SU-DHL-6 (cell line): ENCODE results near the gene SARM1.

Source experiments
- H2AFZ ChIP-seq: fragments of 200-600 bp; sonication (generic); 2 replicates; pipeline ENCODE4 v1.6.1; 2014; ENCODE audit warnings: low read depth, mild to moderate bottlenecking, moderate library complexity, mixed read lengths, antibody characterized with exemption, low read length; ENCODE audit not compliant: severe bottlenecking
- H3F3A ChIP-seq: fragments of 200-600 bp; shearing (Covaris generic); 2 replicates; pipeline ENCODE4 v1.6.0; 2016; ENCODE audit warnings: antibody characterized with exemption, mild to moderate bottlenecking; ENCODE audit not compliant: insufficient read depth
- H3K27ac ChIP-seq: fragments of 200-600 bp; sonication (generic); 2 replicates; pipeline ENCODE4 v1.5.1; 2016; ENCODE audit warnings: low read depth, mild to moderate bottlenecking, low read length, moderate library complexity, mixed read lengths
- H3K27me3 ChIP-seq: fragments of 200-600 bp; sonication (generic), shearing (Covaris generic); 2 replicates; pipeline ENCODE4 v1.6.0; 2014; ENCODE audit warnings: mild to moderate bottlenecking, low read length
- H3K36me3 ChIP-seq: fragments of 200-600 bp; sonication (generic); 2 replicates; pipeline ENCODE4 v1.6.1; 2014; ENCODE audit warnings: mild to moderate bottlenecking, low read length, mixed read lengths
- H3K4me2 ChIP-seq: fragments of 300-600, 200-600 bp; shearing (Covaris generic), sonication (generic); 2 replicates; pipeline ENCODE4 v1.6.0; 2014; ENCODE audit warnings: low read length, low read depth, mild to moderate bottlenecking; ENCODE audit not compliant: poor library complexity, severe bottlenecking
- H3K4me3 ChIP-seq: fragments of 200-600 bp; sonication (generic); 2 replicates; pipeline ENCODE4 v1.5.1; 2014; ENCODE audit warnings: antibody characterized with exemption, low read length, mild to moderate bottlenecking, mixed read lengths; ENCODE audit not compliant: insufficient read depth, poor library complexity, severe bottlenecking
- H3K79me2 ChIP-seq: fragments of 200-600 bp; sonication (generic); 2 replicates; pipeline ENCODE4 v1.6.1; 2014; ENCODE audit warnings: mild to moderate bottlenecking, low read length, moderate library complexity; ENCODE audit not compliant: insufficient read depth
- H3K9ac ChIP-seq: fragments of 200-600 bp; sonication (generic); 2 replicates; pipeline ENCODE4 v1.7.0; 2014; ENCODE audit warnings: mild to moderate bottlenecking, low read length
- H3K9me2 ChIP-seq: fragments of 200-600 bp; sonication (generic); replicated peaks from 2 replicates; pipeline ENCODE4 v1.6.1; 2014; ENCODE audit warnings: low read length; ENCODE audit not compliant: insufficient read depth
- H3K9me3 ChIP-seq: fragments of 200-600 bp; sonication (generic); 2 replicates; pipeline ENCODE4 v1.6.1; 2014; ENCODE audit warnings: low read length, mixed read lengths; ENCODE audit not compliant: insufficient read depth
- H4K20me1 ChIP-seq: fragments of 200-600 bp; sonication (generic); 2 replicates; pipeline ENCODE4 v1.6.1; 2014; ENCODE audit warnings: low read depth, mild to moderate bottlenecking, antibody characterized with exemption, low read length, moderate library complexity, mixed read lengths
- EZH2phosphoT487 ChIP-seq: fragments of 200-600 bp; sonication (generic), shearing (Covaris generic); conservative IDR thresholded peaks from 2 replicates; pipeline ENCODE4 v1.6.1; 2018; ENCODE audit warnings: mild to moderate bottlenecking, antibody characterized with exemption, low read length, moderate library complexity, mixed read lengths
- TF ChIP-seq, protein P1 (sequence below): fragments of 200-600 bp; sonication (generic); IDR thresholded peaks from one replicate; pipeline ENCODE4 v1.5.1; 2017; ENCODE audit warnings: antibody characterized with exemption, mild to moderate bottlenecking, low read length, moderate library complexity; ENCODE audit not compliant: insufficient read depth, poor library complexity, severe bottlenecking

Gene SARM1

DNA sequence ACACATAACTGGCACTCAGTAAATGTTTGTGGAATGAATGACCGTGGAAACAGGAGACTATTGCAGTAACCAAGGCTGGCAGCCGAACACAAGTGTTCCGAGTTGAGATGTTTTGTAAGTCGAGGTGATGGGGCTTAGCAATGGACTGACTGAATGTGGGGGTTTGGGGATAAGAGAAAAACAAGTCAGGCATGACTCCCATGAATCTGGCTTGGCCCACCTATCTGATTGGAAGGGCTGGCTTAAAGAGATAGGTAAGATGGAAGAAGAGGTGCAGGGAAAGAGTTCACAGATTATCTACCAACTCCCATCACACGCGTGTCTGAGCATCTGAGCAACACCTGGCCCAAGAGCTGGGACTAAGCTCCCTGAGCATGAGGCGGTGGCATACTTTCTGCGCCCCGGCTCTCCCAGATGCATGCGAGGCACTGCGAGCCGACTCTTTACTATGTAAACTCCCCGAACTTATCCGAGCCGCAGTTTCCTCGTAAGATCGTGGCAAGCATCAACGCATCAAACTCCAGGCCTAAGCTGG is 36.8 kb upstream of the SARM1 start:
- H3K9me3 ChIP-seq: no peaks in the 10 kb centered on the region
- peaks cover 4% of the 10 kb centered on the region; the same call in 1 of the 2 replicates for H3K79me2 ChIP-seq
- no peaks in the 10 kb centered on the region for H4K20me1 ChIP-seq
- peak overlapping the region; percentile 71 for H3K4me2 ChIP-seq
- TF ChIP-seq, protein P1, sequence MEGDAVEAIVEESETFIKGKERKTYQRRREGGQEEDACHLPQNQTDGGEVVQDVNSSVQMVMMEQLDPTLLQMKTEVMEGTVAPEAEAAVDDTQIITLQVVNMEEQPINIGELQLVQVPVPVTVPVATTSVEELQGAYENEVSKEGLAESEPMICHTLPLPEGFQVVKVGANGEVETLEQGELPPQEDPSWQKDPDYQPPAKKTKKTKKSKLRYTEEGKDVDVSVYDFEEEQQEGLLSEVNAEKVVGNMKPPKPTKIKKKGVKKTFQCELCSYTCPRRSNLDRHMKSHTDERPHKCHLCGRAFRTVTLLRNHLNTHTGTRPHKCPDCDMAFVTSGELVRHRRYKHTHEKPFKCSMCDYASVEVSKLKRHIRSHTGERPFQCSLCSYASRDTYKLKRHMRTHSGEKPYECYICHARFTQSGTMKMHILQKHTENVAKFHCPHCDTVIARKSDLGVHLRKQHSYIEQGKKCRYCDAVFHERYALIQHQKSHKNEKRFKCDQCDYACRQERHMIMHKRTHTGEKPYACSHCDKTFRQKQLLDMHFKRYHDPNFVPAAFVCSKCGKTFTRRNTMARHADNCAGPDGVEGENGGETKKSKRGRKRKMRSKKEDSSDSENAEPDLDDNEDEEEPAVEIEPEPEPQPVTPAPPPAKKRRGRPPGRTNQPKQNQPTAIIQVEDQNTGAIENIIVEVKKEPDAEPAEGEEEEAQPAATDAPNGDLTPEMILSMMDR: no peak
- TF ChIP-seq EZH2phosphoT487: no peak
- peak overlapping the region; percentile 91 for H3K4me3 ChIP-seq
- peak overlapping the region; percentile 77 for H3K9ac ChIP-seq
- no peaks in the 10 kb centered on the region for H3F3A ChIP-seq
- H3K9me2 ChIP-seq: no peaks in the 10 kb centered on the region
- peak overlapping the region; percentile 91 for H2AFZ ChIP-seq
- no peak overlapping the region for H3K27ac ChIP-seq
- no peaks in the 10 kb centered on the region for H3K36me3 ChIP-seq
- no peaks in the 10 kb centered on the region for H3K27me3 ChIP-seq

DNA sequence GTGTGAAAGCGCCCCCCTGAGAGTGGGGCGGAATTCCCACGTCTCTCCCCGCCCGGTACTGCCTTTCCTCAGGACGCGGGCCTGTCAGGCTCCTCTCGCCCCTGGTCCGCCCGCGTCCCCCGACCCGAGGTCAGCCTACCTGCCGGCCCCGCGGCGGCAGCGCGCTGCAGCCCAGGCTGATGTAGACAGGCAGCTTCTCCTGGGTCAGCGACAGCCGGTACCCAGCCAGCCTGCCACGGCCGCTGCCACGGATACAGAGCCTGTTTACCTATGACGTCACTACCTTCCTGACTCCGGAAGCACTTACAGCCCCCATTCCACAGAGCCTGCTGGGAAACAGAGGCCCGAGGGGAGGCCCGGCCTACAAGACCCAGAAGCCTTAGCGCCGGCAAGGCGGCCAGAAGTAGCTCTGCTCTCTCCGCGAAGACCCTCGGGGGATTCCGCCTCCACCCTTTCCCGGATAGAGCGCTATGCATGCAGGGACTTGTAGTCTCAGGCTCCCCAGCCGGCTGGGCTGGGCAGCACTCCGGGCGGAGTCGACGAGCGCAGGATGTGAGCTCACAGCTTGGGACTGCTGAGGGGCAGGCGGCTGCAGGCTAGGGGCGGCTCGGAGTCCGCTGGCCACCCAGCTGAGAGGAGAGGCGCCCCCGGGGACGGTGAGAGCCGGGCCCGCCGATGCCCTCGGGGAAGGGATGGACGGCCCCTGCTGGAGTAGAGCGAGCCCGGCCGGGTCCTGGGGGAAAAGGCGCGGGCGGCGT is 36.1 kb upstream of the SARM1 start, which contains the start of the genes IFT20 and TNFAIP1:
Gene IFT20, minus strand, starts transcription at position 272 of the 758 bp plus-strand sequence. CDS start 3,487 bp downstream, outside the sequence.
Gene TNFAIP1, plus strand, starts transcription at position 561 of the 758 bp plus-strand sequence. CDS start 3,761 bp downstream, outside the sequence.
- H3K27me3 ChIP-seq: no peaks in the 10 kb centered on the region
- H4K20me1 ChIP-seq: no peaks in the 10 kb centered on the region
- TF ChIP-seq, protein P1: no peak
- no peak for TF ChIP-seq EZH2phosphoT487
- H3K79me2 ChIP-seq: peaks cover 4% of the 10 kb centered on the region; the same call in 1 of the 2 replicates
- peak within 1 kb of the TSS; percentile 91 for H3K4me3 ChIP-seq
- H3K9me3 ChIP-seq: no peaks in the 10 kb centered on the region
- peak within 1 kb of the TSS; percentile 92 for H3K4me2 ChIP-seq
- H3K9ac ChIP-seq: peak within 1 kb of the TSS; percentile 77
- H3F3A ChIP-seq: no peaks in the 10 kb centered on the region
- H3K36me3 ChIP-seq: no peaks in the 10 kb centered on the region
- H2AFZ ChIP-seq: peak within 1 kb of the TSS; percentile 91
- no peaks in the 10 kb centered on the region for H3K9me2 ChIP-seq
- no peak within 1 kb of the TSS for H3K27ac ChIP-seq

DNA sequence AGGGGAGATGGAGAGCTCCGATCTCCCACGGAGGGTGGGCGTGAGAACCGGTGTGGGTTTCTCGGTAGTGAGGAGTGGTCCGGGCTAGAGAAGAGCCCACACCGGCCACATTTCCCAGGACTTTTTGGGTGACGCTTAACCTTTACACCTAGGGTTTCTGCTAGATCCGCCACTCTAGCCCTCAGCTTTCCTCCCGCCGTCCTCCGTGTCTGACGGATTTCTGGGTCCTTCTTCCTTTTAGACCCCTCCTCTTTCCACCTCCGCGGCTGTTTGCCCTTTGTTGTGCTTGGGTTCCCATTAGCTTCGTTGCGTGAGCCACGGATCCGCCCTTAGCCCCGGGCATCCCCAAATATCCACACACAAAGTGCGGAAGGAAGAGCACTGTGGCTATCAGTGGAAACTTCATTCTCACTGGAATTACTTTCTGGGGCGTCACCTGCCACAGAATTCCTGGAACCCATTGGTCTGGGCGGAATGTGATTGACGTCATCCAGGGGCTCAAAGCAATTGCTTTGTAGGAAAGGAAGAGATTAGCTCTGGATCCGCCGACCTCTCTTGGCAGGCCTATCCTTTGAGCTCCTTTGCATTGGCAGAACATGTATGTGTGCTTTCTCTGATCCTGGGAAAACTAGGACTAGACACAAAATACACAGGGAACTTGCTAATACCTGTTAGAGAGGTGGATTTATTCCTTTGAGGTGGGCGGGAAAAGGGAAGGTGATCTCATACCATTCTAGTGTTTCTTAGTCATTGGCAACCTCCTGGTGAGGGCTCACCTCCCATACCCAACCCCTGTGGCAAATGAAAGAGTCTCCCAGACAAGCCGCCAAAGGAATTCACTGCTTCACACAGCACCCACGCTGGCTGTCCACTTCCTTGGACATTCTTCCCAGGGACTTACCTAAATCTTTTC is 35.3 kb upstream of the SARM1 start:
- Histone ChIP-seq H3K9me3 (no peaks in the 10 kb centered on the region), H3K4me3 (peak overlapping the region; percentile 78), H3K9ac (peak overlapping the region; percentile 77), H3K4me2 (peak overlapping the region; percentile 92), H3K27me3 (no peaks in the 10 kb centered on the region), H3K9me2 (no peaks in the 10 kb centered on the region), H3K36me3 (no peaks in the 10 kb centered on the region), H3K27ac (no peak overlapping the region), H2AFZ (peak overlapping the region; percentile 88), H4K20me1 (no peaks in the 10 kb centered on the region), H3F3A (no peaks in the 10 kb centered on the region), H3K79me2 (peaks cover 4% of the 10 kb centered on the region; the same call in 1 of the 2 replicates)
- no peak for TF ChIP-seq EZH2phosphoT487
- TF ChIP-seq, protein P1: no peak
